Measurements from ENCODE around the gene PNCK.
"Not testable (repeated sequence)": the region's sequence is repeated elsewhere in the genome, so short reads cannot be mapped to it uniquely, and the experiment has no call there.

PNCK gene

DNA sequence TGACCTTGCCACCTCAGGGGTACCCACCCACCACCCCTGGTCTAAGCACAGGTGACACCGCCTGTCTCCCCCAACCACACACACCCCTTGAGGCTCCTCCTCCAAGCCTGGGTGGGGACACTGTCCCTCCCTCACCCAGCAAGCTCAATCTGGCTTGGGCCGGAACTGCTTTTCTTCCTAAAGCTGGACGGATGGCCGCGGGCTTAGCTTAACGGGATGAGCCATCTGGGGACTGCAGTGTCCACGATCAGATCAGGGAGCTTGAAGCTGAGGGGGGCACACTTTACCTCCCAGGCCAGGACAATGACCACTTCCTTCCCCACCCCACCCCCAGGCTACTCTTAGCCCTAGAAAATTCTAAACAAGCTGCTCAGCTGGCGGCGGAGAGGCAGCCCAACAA lies 13.1 kb upstream of the PNCK start:
- no peak for DNase-seq (ENCODE audit: low read depth, low spot score)

DNA sequence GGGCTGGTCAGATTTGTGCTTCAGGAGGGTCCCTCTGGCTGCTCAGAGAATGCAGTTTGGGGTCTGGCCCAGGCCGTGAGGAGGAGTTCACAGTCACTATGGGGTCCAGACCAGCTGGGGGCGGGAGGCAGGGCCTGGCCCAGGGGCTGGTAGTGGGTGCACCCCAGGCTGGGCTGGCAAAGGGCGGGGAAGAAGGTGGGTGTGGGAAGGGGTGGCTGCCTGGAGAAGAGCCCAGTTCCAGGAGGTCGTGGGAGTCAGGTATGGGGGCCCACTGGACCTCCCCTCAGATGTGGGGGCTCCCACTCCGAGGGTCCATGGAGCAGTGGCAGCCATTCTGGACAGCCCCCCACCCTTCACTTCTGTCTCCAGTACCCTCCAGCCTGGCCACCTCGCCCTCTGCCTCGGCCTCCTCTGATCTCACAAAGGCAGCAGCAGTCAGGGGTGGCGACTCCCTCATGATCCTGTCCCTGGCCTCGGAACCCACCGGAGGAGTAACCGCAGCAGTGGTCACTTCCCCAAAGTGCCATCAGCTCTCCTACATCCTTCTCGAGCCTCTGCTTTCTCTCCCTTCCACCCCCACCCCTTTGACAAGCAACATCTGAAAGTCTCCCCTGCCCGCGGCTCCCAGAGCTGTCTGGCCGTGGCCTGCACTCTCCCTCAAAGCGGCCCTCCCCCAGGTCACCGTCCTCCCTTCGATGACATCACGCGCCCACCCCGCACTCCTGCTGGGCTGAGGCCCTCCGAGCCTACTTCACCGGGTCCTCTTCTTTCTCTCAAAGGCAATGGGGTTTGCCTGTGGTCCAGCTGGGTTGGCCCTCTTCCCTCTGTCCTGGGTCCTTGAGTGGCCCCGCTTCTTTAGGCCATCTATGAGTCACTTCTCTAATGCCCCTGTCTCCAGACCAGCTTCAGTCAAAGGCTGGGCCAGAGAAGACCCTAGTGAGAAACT lies 12.4 kb upstream of the PNCK start:
- DNase-seq (ENCODE audit: low read depth, low spot score): no peak

DNA sequence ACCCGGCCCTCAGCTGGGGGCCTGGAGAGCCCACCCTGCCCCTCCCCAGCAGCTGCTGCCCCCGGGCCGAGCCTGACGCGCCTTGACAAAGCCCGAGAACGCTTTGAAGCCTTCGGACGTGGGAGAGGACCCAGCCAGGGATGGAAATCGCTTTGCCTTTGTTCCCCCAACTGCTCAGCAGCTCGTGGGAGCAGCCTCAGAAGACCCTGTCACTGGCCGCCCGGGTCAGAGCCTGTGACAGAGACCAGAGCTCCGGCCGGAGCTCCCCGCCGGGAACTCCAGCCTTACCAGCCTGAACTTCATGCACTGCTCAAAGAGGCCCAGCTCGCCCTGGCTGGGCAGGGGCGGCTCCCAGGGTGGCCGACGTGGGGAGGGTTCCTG lies 11.5 kb upstream of the PNCK start:
- DNase-seq (ENCODE audit: low read depth, low spot score): no peak

- DNase-seq (ENCODE audit: low read depth, low spot score): no peak
Measured at GRCh38 chrX:153684467-153685155, 11.0 kb upstream of the PNCK start.

GRCh38 chrX:153683486-153683885 lies 9.9 kb upstream of the PNCK start:
- not testable (repeated sequence) for DNase-seq (ENCODE audit: low read depth, low spot score)

DNA sequence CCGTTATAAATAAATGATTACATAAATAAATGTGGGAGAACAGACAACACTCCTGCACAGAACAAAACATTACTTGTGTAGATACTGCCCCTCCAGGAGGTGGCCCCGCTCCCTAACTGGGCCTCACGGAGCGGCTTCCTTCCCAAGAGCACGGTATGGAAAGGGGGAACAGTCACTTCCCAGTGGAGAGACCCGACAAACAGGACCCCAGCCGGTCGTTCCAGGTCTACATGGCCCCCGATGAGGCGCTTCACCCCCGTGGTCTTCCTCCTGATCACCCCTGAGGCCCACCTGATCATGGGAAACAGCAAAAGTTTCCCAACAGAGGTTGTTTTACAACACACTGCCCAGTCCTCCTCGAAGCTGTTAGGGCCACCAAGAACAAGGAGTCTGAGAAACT lies 7.6 kb upstream of the PNCK start:
- DNase-seq (ENCODE audit: low read depth, low spot score): no peak

GRCh38 chrX:153674219-153674851 lies 722 bp upstream of the PNCK start:
- DNase-seq (ENCODE audit: low read depth, low spot score): no peak

GRCh38 chrX:153672531-153673427 lies 834 bp downstream of the PNCK start:
- DNase-seq (ENCODE audit: low read depth, low spot score): no peak

- no peak for DNase-seq (ENCODE audit: low read depth, low spot score)
Measured at GRCh38 chrX:153671589-153672530, 1.8 kb downstream of the PNCK start.

GRCh38 chrX:153670748-153671588 lies 2.6 kb downstream of the PNCK start:
- DNase-seq (ENCODE audit: low read depth, low spot score): no peak

- DNase-seq (ENCODE audit: low read depth, low spot score): no peak
Measured at GRCh38 chrX:153669901-153670731, 3.5 kb downstream of the PNCK start.

DNA sequence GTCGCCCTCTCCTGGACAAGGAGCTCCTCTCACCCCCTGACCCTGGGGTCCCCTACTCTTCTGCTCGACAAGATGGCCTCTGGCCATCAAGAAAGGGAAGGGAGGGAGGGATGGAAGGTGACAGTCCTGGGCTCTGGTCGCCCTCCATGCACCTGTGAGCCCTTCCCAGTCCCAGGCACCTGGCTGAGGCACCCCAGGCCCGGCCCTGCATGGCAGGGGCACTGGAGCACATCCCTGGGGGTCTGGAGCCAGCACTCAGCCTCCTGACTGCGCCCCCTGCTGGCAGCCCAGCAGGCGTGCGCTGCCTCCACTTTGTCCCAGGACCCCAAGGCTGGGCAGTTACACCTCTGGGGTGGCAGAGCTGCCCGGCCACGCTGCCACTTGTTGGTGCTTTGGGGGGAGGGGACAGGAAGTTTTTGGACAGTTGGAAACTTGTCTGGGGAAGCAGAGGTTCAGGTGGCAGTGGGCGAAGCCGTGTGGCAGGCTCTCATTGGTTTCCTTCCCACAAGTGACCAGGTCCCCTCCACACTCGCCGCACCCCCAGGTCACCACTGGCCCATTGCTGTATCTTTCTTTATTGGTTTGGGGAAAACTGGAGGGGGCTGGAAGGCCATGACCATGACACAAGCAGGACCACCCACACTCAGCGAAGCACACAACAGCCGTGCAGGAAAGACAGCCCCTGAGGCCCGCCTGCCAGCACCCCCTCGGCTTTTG lies 4.3 kb downstream of the PNCK start:
- no peak for DNase-seq (ENCODE audit: low read depth, low spot score)

- no peak for DNase-seq (ENCODE audit: low read depth, low spot score)
Measured at GRCh38 chrX:153668423-153669173, 5.0 kb downstream of the PNCK start.

DNA sequence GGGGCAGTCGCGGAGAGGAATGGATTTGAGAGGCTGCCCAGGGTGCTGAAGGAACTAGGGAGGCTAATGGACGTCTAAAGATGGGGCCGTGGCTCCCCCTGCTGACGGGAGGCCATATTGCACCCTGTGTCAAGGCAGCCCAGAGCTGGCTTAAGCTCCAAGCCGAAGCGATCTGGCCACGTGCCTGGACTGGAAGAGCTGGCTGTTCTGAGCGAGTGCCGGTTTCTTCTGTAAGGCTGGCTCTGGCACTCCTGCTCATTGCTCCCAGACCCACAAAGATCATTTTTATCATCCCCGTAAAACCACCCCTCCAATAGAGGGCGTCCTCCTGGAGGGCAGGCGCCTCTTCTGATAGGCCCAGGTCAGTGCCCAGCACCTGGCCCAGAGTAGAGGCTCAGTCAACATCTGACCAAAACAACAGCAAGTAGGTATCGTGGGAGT lies 5.6 kb downstream of the PNCK start:
- peak; percentile 44 for DNase-seq (ENCODE audit: low read depth, low spot score)

- no peak for DNase-seq (ENCODE audit: low read depth, low spot score)
Measured at GRCh38 chrX:153667281-153667955, 6.2 kb downstream of the PNCK start.

DNA sequence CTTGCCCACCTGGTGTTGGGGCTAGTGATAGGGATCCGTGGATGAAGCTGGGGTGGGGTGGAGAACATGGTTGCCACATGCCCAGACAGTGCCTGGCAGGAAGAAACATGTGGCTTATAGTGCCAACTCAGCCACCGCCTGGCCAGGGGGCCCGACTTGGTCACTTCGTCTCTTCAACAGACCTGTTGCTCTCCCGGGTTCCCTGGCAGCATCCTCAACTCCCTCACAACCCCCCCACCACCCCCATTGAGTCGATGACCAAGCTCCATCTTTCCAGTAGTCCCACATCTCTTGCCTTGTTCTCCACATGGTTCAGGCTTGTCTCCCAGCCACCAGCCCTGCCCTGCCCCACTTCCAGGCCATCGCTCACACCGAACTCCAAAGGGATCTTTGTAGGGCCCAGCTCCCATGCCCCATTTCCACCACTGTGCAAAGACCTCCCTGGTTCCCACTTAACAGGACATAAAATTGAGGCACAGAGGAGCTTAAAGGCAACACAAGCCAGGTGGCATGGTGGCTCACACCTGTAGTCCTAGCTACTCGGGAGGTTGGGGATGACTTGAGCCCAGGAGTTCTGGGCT lies 7.8 kb downstream of the PNCK start:
- DNase-seq (ENCODE audit: low read depth, low spot score): no peak

Data from smooth muscle cell of the brain vasculature (primary cell).